Karpas-422 (cell line): Measurements from ENCODE around the gene CELF5. TPM values are rescaled to one million over a fixed set of nuclear protein-coding genes. Genes with fewer than 3 reads are reported as not detected.
"Not testable (repeated sequence)": the region's sequence is repeated elsewhere in the genome, so short reads cannot be mapped to it uniquely, and the experiment has no call there.

Experiments
- DNase-seq: peaks from one replicate; pipeline ENCODE4 v3.0.0-alpha.2; 2015
- H2AFZ ChIP-seq: fragments of 200-600 bp; sonication (generic); 2 replicates; pipeline ENCODE4 v1.6.1; 2014; ENCODE audit warnings: antibody characterized with exemption, low read length, mixed read lengths
- H3K27ac ChIP-seq: fragments of 200-600 bp; sonication (generic); 2 replicates; pipeline ENCODE4 v1.5.1; 2014; ENCODE audit warnings: mild to moderate bottlenecking, low read length, moderate library complexity
- H3K27me3 ChIP-seq: fragments of 200-600 bp; sonication (generic); 2 replicates; pipeline ENCODE4 v1.6.1; 2014; ENCODE audit warnings: low read length, mixed read lengths
- H3K36me3 ChIP-seq: fragments of 200-600 bp; sonication (generic); 2 replicates; pipeline ENCODE4 v1.6.1; 2014; ENCODE audit warnings: low read length, mixed read lengths; ENCODE audit not compliant: insufficient read depth
- H3K4me1 ChIP-seq: fragments of 200-600 bp; sonication (generic); 2 replicates; pipeline ENCODE4 v1.6.1; 2014; ENCODE audit warnings: mild to moderate bottlenecking, low read length, mixed read lengths
- H3K4me2 ChIP-seq: fragments of 200-600 bp; sonication (generic); 2 replicates; pipeline ENCODE4 v1.6.1; 2014; ENCODE audit warnings: low read length, low read depth, mild to moderate bottlenecking; ENCODE audit not compliant: poor library complexity, severe bottlenecking
- H3K4me3 ChIP-seq: fragments of 200-600 bp; sonication (generic); 2 replicates; pipeline ENCODE4 v1.5.1; 2014; ENCODE audit warnings: mild to moderate bottlenecking, antibody characterized with exemption, low read length, mixed read lengths
- H3K79me2 ChIP-seq: fragments of 200-600 bp; sonication (generic); 2 replicates; pipeline ENCODE4 v1.6.1; 2014; ENCODE audit warnings: mild to moderate bottlenecking, low read length, mixed read lengths
- H3K9ac ChIP-seq: fragments of 200-600 bp; sonication (generic); 2 replicates; pipeline ENCODE4 v1.6.0; 2014; ENCODE audit warnings: low read length
- H3K9me2 ChIP-seq: fragments of 200-600 bp; sonication (generic), shearing (Covaris generic); replicated peaks from 2 replicates; pipeline ENCODE4 v1.6.0; 2014; ENCODE audit warnings: mild to moderate bottlenecking, low read length, moderate library complexity; ENCODE audit not compliant: insufficient read depth
- H3K9me3 ChIP-seq: fragments of 300-700, 200-600 bp; sonication (generic); 2 replicates; pipeline ENCODE4 v1.6.1; 2014; ENCODE audit warnings: low read length, mixed read lengths
- H4K20me1 ChIP-seq: fragments of 200-600 bp; sonication (generic); 2 replicates; pipeline ENCODE4 v1.6.1; 2014; ENCODE audit warnings: mild to moderate bottlenecking, antibody characterized with exemption, low read length, low read depth; ENCODE audit not compliant: insufficient read depth
- total RNA-seq: library from RNA; depleted of rRNA; stranded (reverse); fragments of >200 nt; shearing (Covaris generic); gene quantifications from 2 replicates; pipeline ENCODE4 v1.2.3, GENCODE V29; 2014; ENCODE audit warnings: low replicate concordance

CELF5 gene
- total RNA-seq, 1 experiment from 2014 or later, result not detected

- no peaks in the 10 kb centered on the region for H3K9me2 ChIP-seq
- H3K4me1 ChIP-seq, result no peaks in the 10 kb centered on the region
- DNase-seq, result no peak
- H3K4me3 ChIP-seq, result no peak overlapping the region
- no peaks in the 10 kb centered on the region for H3K9me3 ChIP-seq
- H3K27me3 ChIP-seq, result no peaks in the 10 kb centered on the region
- no peak overlapping the region for H3K4me2 ChIP-seq
- H2AFZ ChIP-seq, result no peak overlapping the region
- no peaks in the 10 kb centered on the region for H3K36me3 ChIP-seq
- no peak overlapping the region for H3K27ac ChIP-seq
- H4K20me1 ChIP-seq, result no peaks in the 10 kb centered on the region
- no peaks in the 10 kb centered on the region for H3K79me2 ChIP-seq
- H3K9ac ChIP-seq, result no peak overlapping the region
Measured at GRCh38 chr19:3330047-3330446, 105.6 kb downstream of the CELF5 start.

- not testable (repeated sequence) for H3K79me2 ChIP-seq, DNase-seq, H3K27ac ChIP-seq, H3K4me3 ChIP-seq, H3K9me2 ChIP-seq, H3K36me3 ChIP-seq, H3K27me3 ChIP-seq, H3K9me3 ChIP-seq, H4K20me1 ChIP-seq, H3K4me1 ChIP-seq, H3K9ac ChIP-seq, H2AFZ ChIP-seq, H3K4me2 ChIP-seq
Measured at GRCh38 chr19:3332232-3332631, 107.8 kb downstream of the CELF5 start.

- Histone ChIP-seq H3K9ac (no peak overlapping the region), H3K27me3 (no peaks in the 10 kb centered on the region), H3K79me2 (no peaks in the 10 kb centered on the region), H3K27ac (no peak overlapping the region), H2AFZ (no peak overlapping the region), H3K4me2 (no peak overlapping the region), H3K4me1 (no peaks in the 10 kb centered on the region), H3K4me3 (no peak overlapping the region), H3K36me3 (no peaks in the 10 kb centered on the region), H3K9me3 (no peaks in the 10 kb centered on the region), H3K9me2 (no peaks in the 10 kb centered on the region), H4K20me1 (no peaks in the 10 kb centered on the region)
- DNase-seq, result no peak
Measured at GRCh38 chr19:3333020-3333583, 108.6 kb downstream of the CELF5 start.

GRCh38 chr19:3333662-3334061, 109.2 kb downstream of the CELF5 start:
- Histone ChIP-seq H3K4me3 (no peak overlapping the region), H3K4me1 (no peaks in the 10 kb centered on the region), H3K9me2 (no peaks in the 10 kb centered on the region), H3K9me3 (no peaks in the 10 kb centered on the region), H3K79me2 (no peaks in the 10 kb centered on the region), H3K4me2 (no peak overlapping the region), H3K27ac (no peak overlapping the region), H3K36me3 (no peaks in the 10 kb centered on the region), H2AFZ (no peak overlapping the region), H3K9ac (no peak overlapping the region), H4K20me1 (no peaks in the 10 kb centered on the region), H3K27me3 (no peaks in the 10 kb centered on the region)
- DNase-seq, result no peak

- H3K4me2 ChIP-seq, H3K4me3 ChIP-seq, H3K9me2 ChIP-seq, H2AFZ ChIP-seq, H3K9me3 ChIP-seq, H3K36me3 ChIP-seq, DNase-seq, H3K79me2 ChIP-seq, H3K27me3 ChIP-seq, H3K27ac ChIP-seq, H3K4me1 ChIP-seq, H3K9ac ChIP-seq, H4K20me1 ChIP-seq: not testable (repeated sequence)
Measured at GRCh38 chr19:3334749-3335430, 110.4 kb downstream of the CELF5 start.

- Histone ChIP-seq H3K79me2 (no peaks in the 10 kb centered on the region), H2AFZ (no peak overlapping the region)
Measured at GRCh38 chr19:3335431-3336350, 111.2 kb downstream of the CELF5 start.

GRCh38 chr19:3336351-3336679, 111.9 kb downstream of the CELF5 start:
- Histone ChIP-seq H2AFZ (no peak overlapping the region), H3K4me2 (no peak overlapping the region), H3K9ac (no peak overlapping the region), H3K36me3 (no peaks in the 10 kb centered on the region), H3K9me2 (no peaks in the 10 kb centered on the region), H3K4me3 (no peak overlapping the region), H3K79me2 (no peaks in the 10 kb centered on the region), H3K27me3 (no peaks in the 10 kb centered on the region), H4K20me1 (no peaks in the 10 kb centered on the region), H3K4me1 (no peaks in the 10 kb centered on the region), H3K27ac (no peak overlapping the region), H3K9me3 (no peaks in the 10 kb centered on the region)
- no peak for DNase-seq

More at GRCh38 chr19:3335431-3336350, 111.2 kb downstream of the CELF5 start:
- no peak for DNase-seq
- no peak overlapping the region for H3K4me3 ChIP-seq
- no peaks in the 10 kb centered on the region for H4K20me1 ChIP-seq
- H3K4me1 ChIP-seq, result no peaks in the 10 kb centered on the region
- H3K9me3 ChIP-seq, result no peaks in the 10 kb centered on the region
- no peaks in the 10 kb centered on the region for H3K27me3 ChIP-seq
- H3K4me2 ChIP-seq, result no peak overlapping the region
- no peak overlapping the region for H3K27ac ChIP-seq
- no peaks in the 10 kb centered on the region for H3K9me2 ChIP-seq
- H3K9ac ChIP-seq, result no peak overlapping the region
- H3K36me3 ChIP-seq, result no peaks in the 10 kb centered on the region

- Histone ChIP-seq H3K27me3 (no peaks in the 10 kb centered on the region), H2AFZ (no peak overlapping the region), H3K9me2 (no peaks in the 10 kb centered on the region), H3K79me2 (no peaks in the 10 kb centered on the region), H4K20me1 (no peaks in the 10 kb centered on the region), H3K9ac (no peak overlapping the region), H3K4me2 (no peak overlapping the region), H3K36me3 (no peaks in the 10 kb centered on the region), H3K4me1 (no peaks in the 10 kb centered on the region), H3K27ac (no peak overlapping the region), H3K4me3 (no peak overlapping the region), H3K9me3 (no peaks in the 10 kb centered on the region)
- DNase-seq, result no peak
Measured at GRCh38 chr19:3336680-3337523, 112.4 kb downstream of the CELF5 start.
